Measurements from ENCODE around the gene MS4A18.
"Not testable (repeated sequence)": the region's sequence is repeated elsewhere in the genome, so short reads cannot be mapped to it uniquely, and the experiment has no call there.

DNA sequence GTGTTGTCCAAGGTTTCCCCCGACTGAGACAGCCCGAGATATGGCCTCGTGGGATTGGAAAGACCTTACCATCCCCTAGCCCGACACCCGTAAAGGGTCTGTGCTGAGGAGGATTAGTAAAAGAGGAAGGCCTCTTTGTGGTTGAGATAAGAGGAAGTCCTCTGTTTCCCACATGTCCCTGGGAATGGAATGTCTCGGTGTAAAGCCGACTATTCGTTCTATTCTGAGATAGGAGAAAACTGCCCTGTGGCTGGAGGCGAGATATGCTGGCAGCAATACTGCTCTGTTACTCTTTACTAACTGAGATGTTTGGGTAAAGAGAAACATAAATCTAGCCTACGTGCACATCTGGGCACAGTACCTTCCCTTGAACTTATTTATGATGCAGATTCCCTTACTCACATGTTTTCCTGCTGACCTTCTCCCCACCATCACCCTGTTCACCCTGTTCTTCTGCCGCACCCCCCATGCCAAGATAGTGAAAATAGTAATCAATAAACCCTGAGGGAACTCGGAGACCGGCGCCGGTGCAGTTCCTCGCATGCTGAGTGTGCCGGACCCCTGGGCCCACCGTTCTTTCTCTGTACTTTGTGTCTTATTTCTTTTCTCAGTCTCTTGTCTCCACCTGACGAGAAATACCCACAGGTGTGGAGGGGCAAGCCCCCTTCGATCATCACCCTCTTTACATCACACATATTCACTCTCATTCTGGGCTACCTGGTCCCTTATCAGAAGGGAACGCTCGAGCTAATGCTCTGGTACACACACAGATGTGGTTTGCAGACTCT lies 35.1 kb downstream of the MS4A18 start:
- not testable (repeated sequence) for TF ChIP-seq POLR2A (IDR thresholded peaks at IDR 0.05)
- TF ChIP-seq, protein P1, sequence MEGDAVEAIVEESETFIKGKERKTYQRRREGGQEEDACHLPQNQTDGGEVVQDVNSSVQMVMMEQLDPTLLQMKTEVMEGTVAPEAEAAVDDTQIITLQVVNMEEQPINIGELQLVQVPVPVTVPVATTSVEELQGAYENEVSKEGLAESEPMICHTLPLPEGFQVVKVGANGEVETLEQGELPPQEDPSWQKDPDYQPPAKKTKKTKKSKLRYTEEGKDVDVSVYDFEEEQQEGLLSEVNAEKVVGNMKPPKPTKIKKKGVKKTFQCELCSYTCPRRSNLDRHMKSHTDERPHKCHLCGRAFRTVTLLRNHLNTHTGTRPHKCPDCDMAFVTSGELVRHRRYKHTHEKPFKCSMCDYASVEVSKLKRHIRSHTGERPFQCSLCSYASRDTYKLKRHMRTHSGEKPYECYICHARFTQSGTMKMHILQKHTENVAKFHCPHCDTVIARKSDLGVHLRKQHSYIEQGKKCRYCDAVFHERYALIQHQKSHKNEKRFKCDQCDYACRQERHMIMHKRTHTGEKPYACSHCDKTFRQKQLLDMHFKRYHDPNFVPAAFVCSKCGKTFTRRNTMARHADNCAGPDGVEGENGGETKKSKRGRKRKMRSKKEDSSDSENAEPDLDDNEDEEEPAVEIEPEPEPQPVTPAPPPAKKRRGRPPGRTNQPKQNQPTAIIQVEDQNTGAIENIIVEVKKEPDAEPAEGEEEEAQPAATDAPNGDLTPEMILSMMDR (IDR thresholded peaks at IDR 0.05) = not testable (repeated sequence)

All from body of pancreas (tissue), 4 donors.